ENCODE measurements around the gene MTMR10. TPM values are rescaled to one million over a fixed set of nuclear protein-coding genes. Genes with fewer than 3 reads are reported as not detected.

MTMR10 gene
- polyA plus RNA-seq, 1 of the 3 experiments (the other 2 are of a cell fraction): 6.4 TPM

- TF ChIP-seq JUND (IDR thresholded peaks at IDR 0.05) (no peak), ELF1 (IDR thresholded peaks at IDR 0.05) (no peak), NFIC (IDR thresholded peaks at IDR 0.05; ENCODE audit: borderline replicate concordance) (no peak)
Observed at GRCh38 chr15:31013863-31014607, 22.6 kb upstream of the MTMR10 start (continued).

GRCh38 chr15:31012455-31012854, 21.0 kb upstream of the MTMR10 start:
- 12% methylated on average over 2 of the region's 2 CpGs for WGBS (ENCODE audit: low lambda C conversion rate)
- POLR2A ChIA-PET: no interaction called here
- H3K27ac ChIP-seq (ENCODE audit: low read depth in 2 of 2, low read length in 1 of 2): no peak overlapping the region
- peaks cover 24% of the 10 kb centered on the region for H3K9me3 ChIP-seq
- no peak overlapping the region for H3K4me2 ChIP-seq
- no peaks in the 10 kb centered on the region for H3F3A ChIP-seq (replicated peaks; ENCODE audit: insufficient read depth)
- no peak overlapping the region for H3K4me3 ChIP-seq (ENCODE audit: low read depth in 2 of 2, low read length in 1 of 2)
- H3K9me2 ChIP-seq: no peaks in the 10 kb centered on the region
- DNase-seq: no peak
- TF ChIP-seq RFX5 (IDR thresholded peaks at IDR 0.05; ENCODE audit: low read length) (no peak), MEF2A (IDR thresholded peaks at IDR 0.05; ENCODE audit: borderline replicate concordance, low read depth) (no peak), GABPA (IDR thresholded peaks at IDR 0.05; ENCODE audit: low read depth) (no peak), PBX3 (IDR thresholded peaks at IDR 0.05) (no peak), NFIC (IDR thresholded peaks at IDR 0.05; ENCODE audit: borderline replicate concordance) (no peak), NRF1 (IDR thresholded peaks at IDR 0.05; ENCODE audit: low read depth, low read length) (no peak), ELF1 (IDR thresholded peaks at IDR 0.05) (no peak), REST (IDR thresholded peaks at IDR 0.05; ENCODE audit: low read depth, low read length) (no peak), FOXM1 (IDR thresholded peaks at IDR 0.05; ENCODE audit: low read depth) (no peak), TEAD4 (IDR thresholded peaks at IDR 0.05; ENCODE audit: borderline replicate concordance, insufficient read depth) (no peak), GATA2 (CRISPR knock-in tag; IDR thresholded peaks at IDR 0.05) (no peak), RXRA (IDR thresholded peaks at IDR 0.05; ENCODE audit: borderline replicate concordance, low read depth) (no peak), TAF1 (IDR thresholded peaks at IDR 0.05; ENCODE audit: borderline replicate concordance, low read depth, low read length) (no peak), MAX (IDR thresholded peaks at IDR 0.05; ENCODE audit: low read depth) (no peak)
- no peaks in the 10 kb centered on the region for H3K4me1 ChIP-seq (ENCODE audit: control insufficient read depth in 1 of 2, insufficient read depth in 2 of 2, low read depth in 1 of 2, low read length in 1 of 2)
- H3K9ac ChIP-seq: no peak overlapping the region
- H4K20me1 ChIP-seq (ENCODE audit: insufficient read depth): no peaks in the 10 kb centered on the region
- H3K79me2 ChIP-seq (ENCODE audit: insufficient read depth): no peaks in the 10 kb centered on the region
- H3K27me3 ChIP-seq (ENCODE audit: insufficient read depth): no peaks in the 10 kb centered on the region
- H2AFZ ChIP-seq (ENCODE audit: low read depth): no peak overlapping the region
- H3K36me3 ChIP-seq (replicated peaks in 1 of 2; ENCODE audit: control insufficient read depth in 1 of 2, insufficient read depth in 2 of 2, low read length in 1 of 2): no peaks in the 10 kb centered on the region
- CTCF ChIA-PET: no interaction called here
